ENCODE results near the gene SLC25A41.

DNA sequence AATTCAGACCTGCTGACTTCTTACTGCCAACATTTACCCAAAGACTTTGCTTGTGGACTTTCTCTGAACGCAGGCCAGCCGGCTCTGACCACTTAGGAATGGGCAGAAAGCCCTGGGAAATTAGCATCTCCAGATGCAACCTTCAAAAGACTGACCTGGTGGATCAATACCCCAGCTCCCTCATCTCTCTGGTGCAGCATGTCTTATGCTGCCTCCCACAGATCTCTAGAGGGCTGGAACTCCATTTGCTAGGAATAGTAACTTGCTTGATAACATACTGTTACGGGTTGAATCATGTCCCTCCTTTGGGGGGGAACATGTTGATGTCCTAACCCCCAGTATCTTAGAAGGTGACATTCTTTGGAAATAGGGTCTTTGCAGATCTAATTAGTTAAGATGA lies 12.9 kb upstream of the SLC25A41 start:
- TF ChIP-seq, protein P1, sequence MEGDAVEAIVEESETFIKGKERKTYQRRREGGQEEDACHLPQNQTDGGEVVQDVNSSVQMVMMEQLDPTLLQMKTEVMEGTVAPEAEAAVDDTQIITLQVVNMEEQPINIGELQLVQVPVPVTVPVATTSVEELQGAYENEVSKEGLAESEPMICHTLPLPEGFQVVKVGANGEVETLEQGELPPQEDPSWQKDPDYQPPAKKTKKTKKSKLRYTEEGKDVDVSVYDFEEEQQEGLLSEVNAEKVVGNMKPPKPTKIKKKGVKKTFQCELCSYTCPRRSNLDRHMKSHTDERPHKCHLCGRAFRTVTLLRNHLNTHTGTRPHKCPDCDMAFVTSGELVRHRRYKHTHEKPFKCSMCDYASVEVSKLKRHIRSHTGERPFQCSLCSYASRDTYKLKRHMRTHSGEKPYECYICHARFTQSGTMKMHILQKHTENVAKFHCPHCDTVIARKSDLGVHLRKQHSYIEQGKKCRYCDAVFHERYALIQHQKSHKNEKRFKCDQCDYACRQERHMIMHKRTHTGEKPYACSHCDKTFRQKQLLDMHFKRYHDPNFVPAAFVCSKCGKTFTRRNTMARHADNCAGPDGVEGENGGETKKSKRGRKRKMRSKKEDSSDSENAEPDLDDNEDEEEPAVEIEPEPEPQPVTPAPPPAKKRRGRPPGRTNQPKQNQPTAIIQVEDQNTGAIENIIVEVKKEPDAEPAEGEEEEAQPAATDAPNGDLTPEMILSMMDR (optimal IDR thresholded peaks at IDR 0.05 in 1 of 3, IDR thresholded peaks at IDR 0.05 in 1 of 3, conservative IDR thresholded peaks at IDR 0.05 in 1 of 3; ENCODE audit: extremely low read depth in 1 of 3, insufficient read depth in 2 of 3, low read length in 3 of 3) = no peak
- TF ChIP-seq EZH2 (IDR thresholded peaks at IDR 0.05; ENCODE audit: low read length) = no peak
